ENCODE results near the gene CMSS1.

CMSS1 gene

GRCh38 chr3:99943931-99944761 lies 126.5 kb downstream of the CMSS1 start:
- no peak for DNase-seq

- no peak for DNase-seq
These were observed 127.8 kb downstream of the CMSS1 start for GRCh38 chr3:99945328-99945995.

GRCh38 chr3:99947356-99947755 lies 129.7 kb downstream of the CMSS1 start:
- DNase-seq = no peak

- DNase-seq = no peak
These were observed 130.9 kb downstream of the CMSS1 start for GRCh38 chr3:99948467-99949089.

- DNase-seq = no peak
These were observed 132.5 kb downstream of the CMSS1 start for GRCh38 chr3:99949956-99950670.

GRCh38 chr3:99950921-99951320 lies 133.3 kb downstream of the CMSS1 start:
- DNase-seq = no peak

GRCh38 chr3:99951701-99952100 lies 134.0 kb downstream of the CMSS1 start:
- DNase-seq = no peak

- DNase-seq = no peak
These were observed 134.6 kb downstream of the CMSS1 start for GRCh38 chr3:99952306-99952705.

GRCh38 chr3:99953596-99953995 lies 135.9 kb downstream of the CMSS1 start:
- DNase-seq = no peak

- DNase-seq = no peak
These were observed 137.4 kb downstream of the CMSS1 start for GRCh38 chr3:99954914-99955644.

- no peak for DNase-seq
These were observed 138.3 kb downstream of the CMSS1 start for GRCh38 chr3:99955773-99956562.

GRCh38 chr3:99957151-99957796 lies 139.6 kb downstream of the CMSS1 start:
- DNase-seq = no peak

- DNase-seq = no peak
These were observed 140.7 kb downstream of the CMSS1 start for GRCh38 chr3:99958222-99958912.

- DNase-seq = no peak
These were observed 142.6 kb downstream of the CMSS1 start for GRCh38 chr3:99960123-99960878.

- no peak for DNase-seq
These were observed 143.3 kb downstream of the CMSS1 start for GRCh38 chr3:99960941-99961340.

GRCh38 chr3:99961756-99962515 lies 144.3 kb downstream of the CMSS1 start:
- DNase-seq = no peak

- DNase-seq = no peak
These were observed 145.0 kb downstream of the CMSS1 start for GRCh38 chr3:99962703-99963102.

- DNase-seq = no peak
These were observed 147.4 kb downstream of the CMSS1 start for GRCh38 chr3:99965077-99965476.

Data from activated gamma-delta T cell treated with Interleukin-2 at 50 U/mL for 16 hours (primary cell).